Endothelial cell of umbilical vein (primary cell): ENCODE results near the gene MECR. TPM values are rescaled to one million over a fixed set of nuclear protein-coding genes. Genes with fewer than 3 reads are reported as not detected.

Experiments
- BruUV-seq: library from RNA; stranded (reverse); fragments of 400-500 nt; replicated peaks from 2 replicates; lab custom pipeline; 2021; lab: Mats Ljungman, UMichigan
- CTCF ChIA-PET: fragments of 300-600, 350-600 bp; sonication (Branson Sonifier 250); formaldehyde crosslinking; loops from one replicate; lab custom pipeline; 2021; ENCODE audit warnings: antibody characterized with exemption, inconsistent platforms; lab: Charles Lee
- POLR2A ChIA-PET: fragments of 300-600, 350-600 bp; sonication (Branson Sonifier 250); formaldehyde crosslinking; loops from one replicate; lab custom pipeline; 2021; ENCODE audit warnings: antibody characterized with exemption, inconsistent platforms; lab: Charles Lee
- DNase-seq: peaks from one replicate; pipeline ENCODE4 v3.0.0-alpha.2; 2011; ENCODE audit warnings: low read depth, low spot score
- FAIRE-seq: peaks from 2 replicates; lab custom pipeline; 2011; peaks lifted over from hg19 to GRCh38; lab: Jason Lieb, UNC
- H2AFZ ChIP-seq: 2 replicates; pipeline ENCODE4 v1.6.0; 2012; ENCODE audit warnings: low read depth, low read length, control low read depth, inconsistent platforms
- H3K27ac ChIP-seq: 2 replicates; pipeline ENCODE4 v1.5.1; 2011; ENCODE audit warnings: low read depth, mild to moderate bottlenecking, control low read depth, low read length, moderate library complexity; ENCODE audit not compliant: insufficient read depth
- H3K27me3 ChIP-seq, 2 experiments: 2 replicates each; pipeline versions ENCODE4 v1.6.0 to v1.6.1; 2011; ENCODE audit warnings: low read length in 2 of 2, mixed read lengths in 1 of 2; ENCODE audit not compliant: control insufficient read depth in 2 of 2, insufficient read depth in 2 of 2
- H3K36me3 ChIP-seq, 2 experiments: 2 replicates in 1 of 2; 3 replicates in 1 of 2; pipeline ENCODE4 v1.5.1; 2011; ENCODE audit warnings: low read length in 2 of 2, mild to moderate bottlenecking in 1 of 2, moderate library complexity in 1 of 2; ENCODE audit not compliant: control insufficient read depth in 2 of 2, insufficient read depth in 2 of 2; ENCODE audit errors: extremely low read depth in 1 of 2
- H3K4me1 ChIP-seq: 3 replicates; pipeline ENCODE4 v1.5.1; 2011; ENCODE audit warnings: mild to moderate bottlenecking, low read length; ENCODE audit not compliant: control insufficient read depth, insufficient read depth; ENCODE audit errors: extremely low read depth
- H3K4me2 ChIP-seq: 2 replicates; pipeline ENCODE4 v1.6.1; 2011; ENCODE audit warnings: low read length, control low read depth, mixed read lengths; ENCODE audit not compliant: insufficient read depth
- H3K4me3 ChIP-seq, 3 experiments: fragments of 200-600 bp in 1 of 3; sonication (generic), shearing (Covaris generic) in 1 of 3; replicated peaks in 1 of 3; 2 replicates each; pipeline ENCODE4 v1.5.1; 2011 to 2016; ENCODE audit warnings: control low read depth in 3 of 3, low read length in 3 of 3, mild to moderate bottlenecking in 2 of 3, inconsistent platforms in 1 of 3, low read depth in 1 of 3, moderate library complexity in 1 of 3; ENCODE audit not compliant: insufficient read depth in 1 of 3
- H3K79me2 ChIP-seq: 2 replicates; pipeline ENCODE4 v1.6.0; 2012; ENCODE audit warnings: low read length, inconsistent platforms; ENCODE audit not compliant: control insufficient read depth, insufficient read depth
- H3K9ac ChIP-seq: replicated peaks from 2 replicates; pipeline ENCODE3; 2011; ENCODE audit warnings: low read length, control low read depth; ENCODE audit not compliant: insufficient read depth; ENCODE audit errors: extremely low read depth
- H3K9me1 ChIP-seq: replicated peaks from 3 replicates; pipeline ENCODE4 v1.6.0; 2011; ENCODE audit warnings: mild to moderate bottlenecking, low read length; ENCODE audit not compliant: control insufficient read depth, insufficient read depth; ENCODE audit errors: extremely low read depth
- H3K9me3 ChIP-seq: replicated peaks from 2 replicates; pipeline ENCODE4 v1.5.1; 2012; ENCODE audit warnings: low read length, inconsistent platforms; ENCODE audit not compliant: control insufficient read depth, insufficient read depth
- H4K20me1 ChIP-seq: replicated peaks from 2 replicates; pipeline ENCODE3; 2011; ENCODE audit warnings: mild to moderate bottlenecking, low read length; ENCODE audit not compliant: control insufficient read depth, insufficient read depth; ENCODE audit errors: extremely low read depth
- EZH2 ChIP-seq: IDR thresholded peaks from 2 replicates; pipeline ENCODE4 v1.6.1; 2012; ENCODE audit warnings: borderline replicate concordance, low read depth, mild to moderate bottlenecking, moderate library complexity, low read length, inconsistent platforms; ENCODE audit not compliant: severe bottlenecking
- FOS ChIP-seq: IDR thresholded peaks from 2 replicates; pipeline ENCODE4 v1.6.1; 2011; ENCODE audit warnings: mild to moderate bottlenecking, low read length, moderate library complexity, borderline replicate concordance; ENCODE audit not compliant: insufficient read depth
- GATA2 ChIP-seq: IDR thresholded peaks from 2 replicates; pipeline ENCODE4 v1.7.0; 2011; ENCODE audit warnings: low read depth, mild to moderate bottlenecking, moderate library complexity, mixed read lengths, low read length; ENCODE audit not compliant: insufficient read length, insufficient read depth
- JUN ChIP-seq: IDR thresholded peaks from 2 replicates; pipeline ENCODE4 v1.6.1; 2011; ENCODE audit warnings: borderline replicate concordance, low read depth; ENCODE audit not compliant: insufficient read length, insufficient read depth
- MYC ChIP-seq: IDR thresholded peaks from one replicate; pipeline ENCODE4 v1.6.1; 2011; ENCODE audit warnings: mild to moderate bottlenecking, low read depth, low read length
- POLR2A ChIP-seq: IDR thresholded peaks from 2 replicates; pipeline ENCODE4 v1.6.1; 2012; ENCODE audit warnings: low read depth, mild to moderate bottlenecking, control low read depth, low read length
- POLR2AphosphoS5 ChIP-seq: IDR thresholded peaks from 2 replicates; pipeline ENCODE4 v1.6.1; 2012; ENCODE audit warnings: low read depth, mild to moderate bottlenecking, control low read depth, low read length, moderate library complexity; ENCODE audit not compliant: insufficient read depth
- dilution Hi-C: fragments of 300-500 bp; cut with MboI; formaldehyde crosslinking; loops from one replicate; pipeline ENCODE4 v1.15.0; 2019; ENCODE audit warnings: low sequenced_read_pairs; ENCODE audit not compliant: extremely low pct_ligation_motif_present
- intact Hi-C: fragments of 100-400 bp; cut with micrococcal nuclease; formaldehyde crosslinking; loops from one replicate; pipeline ENCODE4 v1.10.0; 2022
- polyA plus RNA-seq, 4 experiments: library from polyadenylated mRNA; depleted of rRNA in 3 of 4; stranded (reverse) in 3 of 4; unstranded in 1 of 4; fragments of >200 nt; gene quantifications; 2 replicates each; pipeline versions ENCODE4 v1.2.1 to v1.2.3, GENCODE V29; 2011 to 2012; ENCODE audit warnings: missing spikeins in 1 of 4
- total RNA-seq: library from RNA; stranded (reverse); gene quantifications from 2 replicates; pipeline ENCODE4 v1.2.3, GENCODE V29; 2021
- TF ChIP-seq, protein P1 (sequence below), 2 donors: IDR thresholded peaks; 1 replicate in 1 of 2; 2 replicates in 1 of 2; pipeline ENCODE4 v1.5.1; 2011; ENCODE audit warnings: low read length in 2 of 2, mild to moderate bottlenecking in 2 of 2, moderate library complexity in 2 of 2, control low read depth in 1 of 2, inconsistent platforms in 1 of 2, low read depth in 1 of 2; ENCODE audit not compliant: insufficient read depth in 1 of 2; ENCODE audit errors: extremely low read depth in 1 of 2
- TF ChIP-seq, protein P2 (sequence below): IDR thresholded peaks from 2 replicates; pipeline ENCODE4 v1.6.1; 2011; ENCODE audit not compliant: insufficient read depth, insufficient read length

Gene MECR
- total and polyA plus RNA-seq, 2 donors (not counting 3 experiments of a cell fraction or from before 2014, with no cell fraction given) = 24.6 to 30.1 TPM

DNA sequence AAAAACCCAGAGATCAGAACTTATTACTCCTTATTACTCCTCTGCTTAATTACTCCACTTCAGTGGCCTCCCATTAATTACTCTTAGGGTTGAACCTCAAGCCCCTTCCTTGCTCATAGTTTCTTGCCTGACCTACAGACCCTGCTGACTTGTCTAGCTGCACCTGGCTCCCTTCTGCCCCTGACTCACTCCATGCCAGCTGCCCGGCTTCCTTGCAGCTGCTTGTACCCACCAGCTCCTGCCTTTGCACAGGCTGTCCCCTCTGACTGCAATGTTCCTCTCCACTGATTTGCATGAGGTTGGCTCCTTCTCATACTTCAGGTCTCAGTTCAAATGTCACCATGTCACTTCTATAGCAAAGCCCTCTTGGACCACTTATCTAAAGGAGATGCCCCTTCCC lies 3.7 kb upstream of the MECR start:
- H3K9me1 ChIP-seq = no peaks in the 10 kb centered on the region
- FAIRE-seq (no peak), DNase-seq (no peak)
- no peaks in the 10 kb centered on the region for H3K36me3 ChIP-seq
- H3K27me3 ChIP-seq = peaks cover 30 to 34% of the 10 kb centered on the region in 2 experiments
- POLR2A ChIA-PET = no interaction called here
- H3K27ac ChIP-seq = no peak overlapping the region
- H4K20me1 ChIP-seq = no peaks in the 10 kb centered on the region
- H3K79me2 ChIP-seq = peaks cover 10% of the 10 kb centered on the region
- no peak overlapping the region for H2AFZ ChIP-seq
- intact Hi-C loops = no loop called here
- dilution Hi-C loops = loop anchor here (25.0 kb wide), 1 partner anchor 853 kb away; no protein-coding TSS in a partner anchor
- no peak overlapping the region for H3K4me2 ChIP-seq
- no TSS peak for BruUV-seq
- H3K9me3 ChIP-seq = no peaks in the 10 kb centered on the region
- TF ChIP-seq EZH2 = no peak
- no peak for TF ChIP-seq POLR2A
- no peak for TF ChIP-seq MYC
- no peak overlapping the region for H3K9ac ChIP-seq
- H3K4me3 ChIP-seq = no peak overlapping the region
- CTCF ChIA-PET = interaction anchor here (0.9 to 1.5 kb wide), 3 partner anchors 1146 to 1545 kb away, joined by 3 to 6 read pairs (median 4); no protein-coding TSS in a partner anchor
- H3K4me1 ChIP-seq = peaks cover 24% of the 10 kb centered on the region

DNA sequence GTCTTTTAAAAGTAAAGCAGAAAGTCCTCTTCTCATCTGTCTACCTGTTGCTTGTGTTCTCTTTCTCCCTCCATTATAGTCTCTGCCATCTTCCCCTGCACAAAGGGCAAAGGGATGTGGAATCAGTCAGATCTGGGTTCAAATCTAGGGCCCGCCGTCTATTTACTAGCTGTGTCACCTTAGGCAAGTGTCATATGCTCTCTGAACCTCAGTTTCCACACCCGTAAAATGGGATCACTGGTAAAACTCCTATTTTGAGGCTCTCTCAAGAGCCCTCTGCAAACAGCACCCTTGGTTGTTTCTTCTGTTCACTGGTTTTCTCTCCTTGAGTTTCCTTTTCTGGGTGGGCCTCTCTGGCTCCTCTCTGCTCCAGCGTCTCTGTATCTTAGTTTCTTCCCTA lies 3.0 kb upstream of the MECR start:
- Histone ChIP-seq H4K20me1 (no peaks in the 10 kb centered on the region), H3K9me1 (no peaks in the 10 kb centered on the region), H3K4me1 (peaks cover 24% of the 10 kb centered on the region), H3K9me3 (no peaks in the 10 kb centered on the region), H3K27me3 (peaks cover 23 to 27% of the 10 kb centered on the region in 2 experiments), H2AFZ (no peak overlapping the region), H3K79me2 (peaks cover 13% of the 10 kb centered on the region), H3K36me3 (no peaks in the 10 kb centered on the region), H3K27ac (no peak overlapping the region), H3K4me2 (no peak overlapping the region), H3K4me3 (no peak overlapping the region), H3K9ac (no peak overlapping the region)
- no TSS peak for BruUV-seq
- TF ChIP-seq, protein P1, sequence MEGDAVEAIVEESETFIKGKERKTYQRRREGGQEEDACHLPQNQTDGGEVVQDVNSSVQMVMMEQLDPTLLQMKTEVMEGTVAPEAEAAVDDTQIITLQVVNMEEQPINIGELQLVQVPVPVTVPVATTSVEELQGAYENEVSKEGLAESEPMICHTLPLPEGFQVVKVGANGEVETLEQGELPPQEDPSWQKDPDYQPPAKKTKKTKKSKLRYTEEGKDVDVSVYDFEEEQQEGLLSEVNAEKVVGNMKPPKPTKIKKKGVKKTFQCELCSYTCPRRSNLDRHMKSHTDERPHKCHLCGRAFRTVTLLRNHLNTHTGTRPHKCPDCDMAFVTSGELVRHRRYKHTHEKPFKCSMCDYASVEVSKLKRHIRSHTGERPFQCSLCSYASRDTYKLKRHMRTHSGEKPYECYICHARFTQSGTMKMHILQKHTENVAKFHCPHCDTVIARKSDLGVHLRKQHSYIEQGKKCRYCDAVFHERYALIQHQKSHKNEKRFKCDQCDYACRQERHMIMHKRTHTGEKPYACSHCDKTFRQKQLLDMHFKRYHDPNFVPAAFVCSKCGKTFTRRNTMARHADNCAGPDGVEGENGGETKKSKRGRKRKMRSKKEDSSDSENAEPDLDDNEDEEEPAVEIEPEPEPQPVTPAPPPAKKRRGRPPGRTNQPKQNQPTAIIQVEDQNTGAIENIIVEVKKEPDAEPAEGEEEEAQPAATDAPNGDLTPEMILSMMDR (IDR thresholded peaks at IDR 0.05; ENCODE audit: extremely low read depth in 1 of 2, insufficient read depth in 1 of 2, low read depth in 1 of 2, low read length in 2 of 2) = no peak
- no peak for TF ChIP-seq FOS
- no peak for TF ChIP-seq JUN
- TF ChIP-seq EZH2 = no peak
- TF ChIP-seq POLR2AphosphoS5 = no peak
- TF ChIP-seq, protein P2, sequence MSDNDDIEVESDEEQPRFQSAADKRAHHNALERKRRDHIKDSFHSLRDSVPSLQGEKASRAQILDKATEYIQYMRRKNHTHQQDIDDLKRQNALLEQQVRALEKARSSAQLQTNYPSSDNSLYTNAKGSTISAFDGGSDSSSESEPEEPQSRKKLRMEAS = no peak
- no peak for TF ChIP-seq GATA2
- no peak for TF ChIP-seq POLR2A
- TF ChIP-seq MYC = no peak
- intact Hi-C loops = no loop called here
- CTCF ChIA-PET = interaction anchor here (1.5 kb wide), 1 partner anchor 1546 kb away, joined by 4 read pairs; no protein-coding TSS in a partner anchor
- FAIRE-seq (no peak), DNase-seq (no peak)
- dilution Hi-C loops = loop anchor here (25.0 kb wide), 1 partner anchor 854 kb away; no protein-coding TSS in a partner anchor
- POLR2A ChIA-PET = interaction anchor here (0.7 kb wide), 1 partner anchor 110 kb away, joined by 9 read pairs; no protein-coding TSS in a partner anchor
